ENCODE measurements around the gene SPRYD4. TPM values are rescaled to one million over a fixed set of nuclear protein-coding genes. Genes with fewer than 3 reads are reported as not detected.

Gene SPRYD4
- total RNA-seq, 2 experiments from 2014 or later = 3.2 to 3.3 TPM

GRCh38 chr12:56461235-56462159, 6.9 kb upstream of the SPRYD4 start:
- TF ChIP-seq, protein P1, sequence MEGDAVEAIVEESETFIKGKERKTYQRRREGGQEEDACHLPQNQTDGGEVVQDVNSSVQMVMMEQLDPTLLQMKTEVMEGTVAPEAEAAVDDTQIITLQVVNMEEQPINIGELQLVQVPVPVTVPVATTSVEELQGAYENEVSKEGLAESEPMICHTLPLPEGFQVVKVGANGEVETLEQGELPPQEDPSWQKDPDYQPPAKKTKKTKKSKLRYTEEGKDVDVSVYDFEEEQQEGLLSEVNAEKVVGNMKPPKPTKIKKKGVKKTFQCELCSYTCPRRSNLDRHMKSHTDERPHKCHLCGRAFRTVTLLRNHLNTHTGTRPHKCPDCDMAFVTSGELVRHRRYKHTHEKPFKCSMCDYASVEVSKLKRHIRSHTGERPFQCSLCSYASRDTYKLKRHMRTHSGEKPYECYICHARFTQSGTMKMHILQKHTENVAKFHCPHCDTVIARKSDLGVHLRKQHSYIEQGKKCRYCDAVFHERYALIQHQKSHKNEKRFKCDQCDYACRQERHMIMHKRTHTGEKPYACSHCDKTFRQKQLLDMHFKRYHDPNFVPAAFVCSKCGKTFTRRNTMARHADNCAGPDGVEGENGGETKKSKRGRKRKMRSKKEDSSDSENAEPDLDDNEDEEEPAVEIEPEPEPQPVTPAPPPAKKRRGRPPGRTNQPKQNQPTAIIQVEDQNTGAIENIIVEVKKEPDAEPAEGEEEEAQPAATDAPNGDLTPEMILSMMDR (IDR thresholded peaks at IDR 0.05) = no peak
- no peak overlapping the region for H3K27ac Mint-ChIP-seq
- no peak for DNase-seq
- intact Hi-C loops (cut with micrococcal nuclease) = no loop called here
- no peak overlapping the region for H3K4me3 Mint-ChIP-seq
- peaks cover 4% of the 10 kb centered on the region for H3K4me1 Mint-ChIP-seq (ENCODE audit: low read depth)
- H3K9me3 Mint-ChIP-seq = no peaks in the 10 kb centered on the region
- H3K36me3 Mint-ChIP-seq (ENCODE audit: low read depth) = no peaks in the 10 kb centered on the region
- CTCF ChIA-PET = interaction anchor here (0.6 to 1.4 kb wide), 6 partner anchors 12 to 272 kb away, joined by 3 to 6 read pairs (median 3); partner anchors contain the start of genes CNPY2, SMARCC2 and TIMELESS
- H3K27me3 Mint-ChIP-seq = no peaks in the 10 kb centered on the region
- POLR2A ChIA-PET = interaction anchor here (0.8 to 1.6 kb wide), 3 partner anchors 11 to 257 kb away, joined by 3 to 8 read pairs (median 3); partner anchors contain the start of gene TIMELESS
- no peak for ATAC-seq

GRCh38 chr12:56462565-56462964, 5.8 kb upstream of the SPRYD4 start:
- ChIA-PET CTCF (interaction anchor here (0.6 to 2.3 kb wide), 7 partner anchors 7 to 273 kb away, joined by 3 to 35 read pairs (median 6); partner anchors contain the start of genes MIP, SMARCC2, STAT2 and TIMELESS), POLR2A (interaction anchor here (1.9 kb wide), 1 partner anchor 152 kb away, joined by 5 read pairs; no protein-coding TSS in a partner anchor)
- H3K9me3 Mint-ChIP-seq = peaks cover 1% of the 10 kb centered on the region
- H3K27ac Mint-ChIP-seq = no peak overlapping the region
- H3K4me1 Mint-ChIP-seq (ENCODE audit: low read depth) = peaks cover 7% of the 10 kb centered on the region
- TF ChIP-seq, protein P1 (IDR thresholded peaks at IDR 0.05) = no peak
- no peaks in the 10 kb centered on the region for H3K36me3 Mint-ChIP-seq (ENCODE audit: low read depth)
- intact Hi-C loops (cut with micrococcal nuclease) = no loop called here
- DNase-seq (no peak), ATAC-seq (no peak)
- no peak overlapping the region for H3K4me3 Mint-ChIP-seq
- no peaks in the 10 kb centered on the region for H3K27me3 Mint-ChIP-seq

GRCh38 chr12:56469007-56469930, 891 bp downstream of the SPRYD4 start:
- peaks cover 36% of the 10 kb centered on the region for H3K4me1 Mint-ChIP-seq (ENCODE audit: low read depth)
- ChIA-PET CTCF (interaction anchor here (1.0 to 1.3 kb wide), 2 partner anchors 10 to 27 kb away, joined by 3 to 4 read pairs; no protein-coding TSS in a partner anchor), POLR2A (interaction anchor here (0.5 to 2.3 kb wide), 10 partner anchors 9 to 502 kb away, joined by 3 to 12 read pairs (median 4); partner anchors contain the start of genes STAT2 and TIMELESS)
- TF ChIP-seq, protein P1 (IDR thresholded peaks at IDR 0.05) = no peak
- peak overlapping the region; percentile 99 for H3K4me3 Mint-ChIP-seq
- H3K36me3 Mint-ChIP-seq (ENCODE audit: low read depth) = peaks cover 25% of the 10 kb centered on the region
- ATAC-seq = no peak
- intact Hi-C loops (cut with micrococcal nuclease) = no loop called here
- H3K9me3 Mint-ChIP-seq = peaks cover 1% of the 10 kb centered on the region
- H3K27ac Mint-ChIP-seq = peak overlapping the region; percentile 98
- no peaks in the 10 kb centered on the region for H3K27me3 Mint-ChIP-seq
- DNase-seq = peak; percentile 15

- ChIA-PET POLR2A (interaction anchor here (1.0 to 1.3 kb wide), 4 partner anchors 26 to 616 kb away, joined by 3 to 4 read pairs (median 3); partner anchors contain the start of gene CNPY2), CTCF (interaction anchor here (1.9 kb wide), 1 partner anchor 10 kb away, joined by 7 read pairs; no protein-coding TSS in a partner anchor)
- Mint-ChIP-seq H3K9me3 (no peaks in the 10 kb centered on the region), H3K4me1 (ENCODE audit: low read depth) (peaks cover 29% of the 10 kb centered on the region), H3K4me3 (no peak overlapping the region), H3K27ac (no peak overlapping the region), H3K27me3 (no peaks in the 10 kb centered on the region), H3K36me3 (ENCODE audit: low read depth) (peaks cover 18% of the 10 kb centered on the region)
- intact Hi-C loops (cut with micrococcal nuclease) = no loop called here
- DNase-seq (no peak), ATAC-seq (no peak)
- TF ChIP-seq, protein P1 (IDR thresholded peaks at IDR 0.05) = no peak
These were observed 6.0 kb downstream of the SPRYD4 start for GRCh38 chr12:56474389-56474788.

Measured in activated CD8-positive, alpha-beta T cell treated with anti-CD3 and anti-CD28 coated beads for 36 hours (primary cell).